ENCODE results near the gene MSMP. TPM values are rescaled to one million over a fixed set of nuclear protein-coding genes. Genes with fewer than 3 reads are reported as not detected.
A peak's percentile ranks its signal among the peaks of the same experiment; 100 is the strongest.

Gene MSMP
- total and polyA plus RNA-seq, 9 of the 15 experiments (the other 6 are each of a cell fraction or from before 2014, with no cell fraction given) = 0.60 TPM; not detected in 8

DNA sequence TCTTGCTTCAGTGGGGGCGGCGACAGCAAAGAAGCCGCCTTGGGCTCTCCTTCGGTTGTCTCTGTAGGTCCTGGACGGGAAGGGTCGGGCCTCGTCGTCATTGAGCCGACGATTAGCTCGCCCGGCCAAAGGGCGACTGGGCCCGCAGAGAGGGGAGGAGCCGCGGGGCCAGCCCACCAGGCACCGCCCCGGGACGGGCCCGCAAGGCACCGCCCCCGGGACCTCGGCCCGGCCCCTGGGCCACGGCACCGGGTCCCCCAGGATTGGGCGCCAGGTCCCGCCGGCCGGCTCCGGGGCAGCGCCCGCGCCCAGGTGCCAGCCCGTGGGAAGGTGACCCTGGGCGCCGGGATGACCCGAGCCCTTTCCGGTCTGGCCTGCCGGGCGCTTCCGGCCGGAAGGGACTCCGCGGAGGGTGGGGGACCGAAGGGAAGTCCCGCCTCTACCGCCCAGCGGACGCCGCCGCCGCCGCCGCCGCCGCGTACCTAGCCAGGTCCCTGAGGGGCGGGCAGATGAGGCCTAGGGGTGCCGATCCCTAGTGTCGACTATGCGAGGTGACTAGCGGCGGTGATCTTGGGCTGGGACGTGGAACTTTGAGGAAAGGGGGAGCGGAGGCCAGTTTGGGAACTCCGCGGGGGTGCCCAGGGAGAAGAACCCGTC is 5.1 kb downstream of the MSMP start, which contains the start of the genes GBA2 and RGP1 (continued):
- TF ChIP-seq, protein P1, sequence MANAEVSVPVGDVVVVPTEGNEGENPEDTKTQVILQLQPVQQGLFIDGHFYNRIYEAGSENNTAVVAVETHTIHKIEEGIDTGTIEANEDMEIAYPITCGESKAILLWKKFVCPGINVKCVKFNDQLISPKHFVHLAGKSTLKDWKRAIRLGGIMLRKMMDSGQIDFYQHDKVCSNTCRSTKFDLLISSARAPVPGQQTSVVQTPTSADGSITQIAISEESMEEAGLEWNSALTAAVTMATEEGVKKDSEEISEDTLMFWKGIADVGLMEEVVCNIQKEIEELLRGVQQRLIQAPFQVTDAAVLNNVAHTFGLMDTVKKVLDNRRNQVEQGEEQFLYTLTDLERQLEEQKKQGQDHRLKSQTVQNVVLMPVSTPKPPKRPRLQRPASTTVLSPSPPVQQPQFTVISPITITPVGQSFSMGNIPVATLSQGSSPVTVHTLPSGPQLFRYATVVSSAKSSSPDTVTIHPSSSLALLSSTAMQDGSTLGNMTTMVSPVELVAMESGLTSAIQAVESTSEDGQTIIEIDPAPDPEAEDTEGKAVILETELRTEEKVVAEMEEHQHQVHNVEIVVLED (CRISPR knock-in tag; IDR thresholded peaks at IDR 0.05) = peak; percentile 32; the same call in 1 of the 2 replicates
- TF ChIP-seq HNRNPH1 (optimal IDR thresholded peaks at IDR 0.05; ENCODE audit: low read depth, low read length) (no peak), RUNX1 (IDR thresholded peaks at IDR 0.05; ENCODE audit: low read depth) (no peak)
- TF ChIP-seq, protein P2, sequence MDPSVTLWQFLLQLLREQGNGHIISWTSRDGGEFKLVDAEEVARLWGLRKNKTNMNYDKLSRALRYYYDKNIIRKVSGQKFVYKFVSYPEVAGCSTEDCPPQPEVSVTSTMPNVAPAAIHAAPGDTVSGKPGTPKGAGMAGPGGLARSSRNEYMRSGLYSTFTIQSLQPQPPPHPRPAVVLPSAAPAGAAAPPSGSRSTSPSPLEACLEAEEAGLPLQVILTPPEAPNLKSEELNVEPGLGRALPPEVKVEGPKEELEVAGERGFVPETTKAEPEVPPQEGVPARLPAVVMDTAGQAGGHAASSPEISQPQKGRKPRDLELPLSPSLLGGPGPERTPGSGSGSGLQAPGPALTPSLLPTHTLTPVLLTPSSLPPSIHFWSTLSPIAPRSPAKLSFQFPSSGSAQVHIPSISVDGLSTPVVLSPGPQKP (CRISPR knock-in tag; IDR thresholded peaks at IDR 0.05) = no peak

- TF ChIP-seq ZBTB12 (CRISPR knock-in tag; IDR thresholded peaks at IDR 0.05) (no peak), CHD1 (IDR thresholded peaks at IDR 0.05; ENCODE audit: low read length) (peak; percentile 34), ZNF740 (CRISPR knock-in tag; IDR thresholded peaks at IDR 0.05) (0 out of 2 replicates have a peak, but pooled peaks have one; percentile 24), ZNF740 (tag; IDR thresholded peaks at IDR 0.05) (no peak)
- in situ Hi-C loops (cut with MboI) = no loop called here
- H3K9me1 ChIP-seq (ENCODE audit: control insufficient read depth, insufficient read depth, low read length) = peaks cover 6% of the 10 kb centered on the region
- BruUV-seq (replicated peaks) = no TSS peak
- WGBS (ENCODE audit: insufficient coverage, low coverage, missing lambda C conversion rate) = 0% methylated on average over 18 of the region's 24 CpGs
- FAIRE-seq (no peak), DNase-seq (ENCODE audit: extremely low read depth in 1 of 4, low spot score in 3 of 4) (no peak), ATAC-seq (no peak)
- H3K27me3 ChIP-seq (ENCODE audit: control insufficient read depth in 2 of 2, insufficient read depth in 2 of 2, low read length in 2 of 2) = no peaks in the 10 kb centered on the region
- peak overlapping the region; percentile 86 to 91 for H3K9ac ChIP-seq (ENCODE audit: insufficient read depth in 1 of 2, low read depth in 2 of 2, low read length in 2 of 2)
- H3K36me3 ChIP-seq (ENCODE audit: control insufficient read depth, insufficient read depth, low read length) = peaks cover 55% of the 10 kb centered on the region
- peak overlapping the region; percentile 91 for H3K27ac ChIP-seq (ENCODE audit: extremely low read depth, low read depth, low read length)
- H3K4me2 ChIP-seq (ENCODE audit: insufficient read depth, low read length) = peak overlapping the region; percentile 93
- peak overlapping the region; percentile 95 for H3K4me3 ChIP-seq
- peaks cover 63% of the 10 kb centered on the region for H3K79me2 ChIP-seq (ENCODE audit: control insufficient read depth, insufficient read depth, low read length)
- H4K20me1 ChIP-seq (replicated peaks; ENCODE audit: control insufficient read depth, insufficient read depth, low read length) = peaks cover 19% of the 10 kb centered on the region
- CTCF ChIA-PET (ENCODE audit: low intra/inter-chr PET ratio) = no interaction called here
- H3K9me3 ChIP-seq (replicated peaks; ENCODE audit: control insufficient read depth, insufficient read depth, low read depth, low read length) = no peaks in the 10 kb centered on the region
- H3K4me1 ChIP-seq (replicated peaks in 1 of 2; ENCODE audit: control insufficient read depth in 2 of 2, insufficient read depth in 2 of 2, low read length in 2 of 2) = peaks cover 8 to 18% of the 10 kb centered on the region in 2 experiments; a peak in 4 of 5 replicates
- H2AFZ ChIP-seq (ENCODE audit: low read depth, low read length) = peak overlapping the region; percentile 79; the same call in 1 of the 2 replicates
- POLR2A ChIA-PET = interaction anchor here (0.7 to 3.9 kb wide), 9 partner anchors 8 to 87 kb away, joined by 3 to 17 read pairs (median 3); partner anchors contain the start of genes CREB3 and TLN1
- intact Hi-C loops (cut with micrococcal nuclease) = loop anchor here (2.0 kb wide), 1 partner anchor 16 kb away; the partner anchor contains the start of genes CREB3 and TLN1
Observed at GRCh38 chr9:35748242-35748857, 5.7 kb downstream of the MSMP start.

Measured in K562 (cell line).